ENCODE data around the gene SQOR.

Gene SQOR

DNA sequence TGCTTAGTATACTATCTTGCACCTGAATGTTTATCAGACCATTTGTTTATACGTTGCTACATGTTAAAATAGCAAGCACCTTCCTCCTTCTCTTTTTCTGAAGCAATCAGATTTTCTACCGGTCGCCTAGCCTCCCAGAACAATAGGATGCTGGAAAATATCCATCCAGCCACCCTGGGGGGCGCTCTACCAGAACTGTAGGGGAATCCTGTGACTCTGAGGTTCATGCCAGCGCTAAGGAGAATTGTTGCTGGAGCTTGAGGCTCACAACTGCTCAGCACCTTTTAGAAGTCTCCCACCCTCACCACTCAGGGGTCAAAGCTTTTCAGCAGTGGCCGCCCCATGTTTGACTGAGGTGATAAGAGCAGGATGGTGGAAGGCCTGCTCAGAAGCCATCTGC lies 27.5 kb downstream of the SQOR start:
- no peak for TF ChIP-seq CTCF (IDR thresholded peaks at IDR 0.05; ENCODE audit: low read depth, low read length)
- no peak for DNase-seq (ENCODE audit: extremely low read depth, low read depth)

DNA sequence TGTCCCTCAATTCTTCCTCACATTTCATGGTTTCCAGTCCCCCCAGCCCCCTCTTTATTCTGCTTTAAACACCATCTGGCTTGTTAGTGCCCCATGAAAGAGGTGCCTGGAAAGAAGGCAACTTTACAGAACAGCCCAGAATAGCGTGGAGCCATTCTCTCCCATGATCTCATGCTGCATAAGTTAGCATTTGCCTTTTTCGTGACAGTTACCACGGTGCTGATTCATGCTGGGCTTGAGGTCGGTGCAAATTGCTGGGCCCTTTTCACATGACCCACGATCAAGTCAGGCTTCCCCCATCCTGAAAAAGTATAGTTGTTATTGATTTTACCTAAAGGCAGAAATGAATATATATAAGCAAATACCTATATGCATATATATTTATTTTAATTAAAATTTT lies 29.6 kb downstream of the SQOR start:
- DNase-seq (ENCODE audit: extremely low read depth, low read depth) = no peak
- TF ChIP-seq CTCF (IDR thresholded peaks at IDR 0.05; ENCODE audit: low read depth, low read length) = no peak

GRCh38 chr15:45665261-45665660 lies 30.4 kb downstream of the SQOR start:
- no peak for TF ChIP-seq CTCF (IDR thresholded peaks at IDR 0.05; ENCODE audit: low read depth, low read length)
- no peak for DNase-seq (ENCODE audit: extremely low read depth, low read depth)

DNA sequence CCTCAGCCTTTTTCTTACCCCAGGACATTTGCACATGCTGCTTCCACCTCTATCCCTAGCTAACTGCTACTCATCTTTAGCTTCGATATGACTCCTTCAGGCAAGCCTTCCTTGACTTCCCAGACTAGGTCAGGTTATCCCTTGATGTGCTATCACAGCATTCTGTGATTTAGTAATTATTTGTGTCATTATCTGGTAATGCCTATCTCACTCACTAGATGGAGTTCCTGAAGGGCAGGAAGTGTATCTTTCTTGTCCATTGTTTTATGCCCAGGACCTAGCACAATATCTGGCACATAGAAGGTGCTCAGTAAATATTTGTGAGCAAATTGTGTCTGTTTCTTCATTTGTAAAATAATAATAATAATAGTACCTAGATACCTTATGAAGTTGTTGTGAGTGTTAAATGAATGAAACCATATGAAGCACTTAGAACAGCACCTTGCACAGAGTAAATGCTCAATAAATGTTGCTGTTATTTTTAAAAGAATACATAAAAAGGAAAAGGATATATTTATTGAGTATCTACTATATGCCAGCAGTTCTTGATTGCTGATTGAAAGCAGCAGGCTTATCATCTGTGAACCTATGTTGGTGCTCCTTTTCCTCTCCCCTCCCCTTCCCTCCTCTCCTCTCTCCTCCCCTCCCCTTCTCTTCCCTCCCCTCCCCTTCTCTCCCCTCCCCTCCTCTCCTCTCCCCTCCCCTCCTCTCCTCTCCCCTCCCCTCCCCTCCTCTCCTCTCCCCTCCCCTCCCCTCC lies 31.5 kb downstream of the SQOR start:
- DNase-seq (ENCODE audit: extremely low read depth, low read depth) = no peak
- no peak for TF ChIP-seq CTCF (IDR thresholded peaks at IDR 0.05; ENCODE audit: low read depth, low read length)

DNA sequence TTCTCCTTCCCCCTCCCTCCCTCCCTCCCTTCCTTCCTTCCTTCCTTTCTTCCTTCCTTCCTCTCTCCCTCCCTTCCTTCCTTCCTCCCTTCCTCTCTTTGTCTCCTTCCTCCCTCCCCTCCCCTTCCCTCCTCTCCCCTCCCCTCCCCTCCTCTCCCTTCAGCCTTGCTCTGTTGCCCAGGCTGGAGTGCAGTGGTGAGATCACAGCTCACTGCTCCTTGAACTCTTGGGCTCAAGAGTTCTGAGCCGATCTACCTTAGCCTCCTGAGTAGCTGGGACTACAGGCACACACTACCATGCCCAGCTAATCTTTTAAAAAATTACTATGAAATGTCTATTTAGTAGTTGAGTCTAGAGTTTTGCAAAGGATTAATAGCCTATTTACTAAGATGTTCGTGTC lies 32.2 kb downstream of the SQOR start:
- DNase-seq (ENCODE audit: extremely low read depth, low read depth) = no peak
- TF ChIP-seq CTCF (IDR thresholded peaks at IDR 0.05; ENCODE audit: low read depth, low read length) = no peak

- DNase-seq (ENCODE audit: extremely low read depth, low read depth) = no peak
- TF ChIP-seq CTCF (IDR thresholded peaks at IDR 0.05; ENCODE audit: low read depth, low read length) = no peak
Measured at GRCh38 chr15:45668386-45668785, 33.6 kb downstream of the SQOR start.

DNA sequence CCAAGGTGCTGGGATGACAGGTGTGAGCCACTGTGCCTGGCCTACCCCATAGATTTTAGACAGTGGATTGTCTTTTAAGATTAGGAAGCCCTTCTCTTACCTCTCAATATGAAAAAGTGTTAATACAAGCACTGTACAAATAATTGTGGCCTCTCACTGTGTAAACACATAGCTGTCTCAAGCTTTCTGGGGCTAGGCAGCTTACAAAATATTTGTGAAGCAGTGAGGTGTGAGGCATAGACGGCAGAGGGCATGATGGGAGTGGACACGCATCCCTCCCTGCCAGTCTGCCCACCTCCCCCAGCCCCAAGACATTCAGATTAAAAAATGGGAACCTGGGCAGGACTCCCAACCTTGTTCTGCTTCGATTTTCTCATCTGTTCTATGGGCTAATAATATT lies 34.6 kb downstream of the SQOR start:
- TF ChIP-seq CTCF (IDR thresholded peaks at IDR 0.05; ENCODE audit: low read depth, low read length) = no peak
- no peak for DNase-seq (ENCODE audit: extremely low read depth, low read depth)

All from AG09319 (cell line).